Natural killer cell (primary cell): Measurements from ENCODE around the gene CNTROB. TPM values are rescaled to one million over a fixed set of nuclear protein-coding genes. Genes with fewer than 3 reads are reported as not detected.

Experiments used
- ATAC-seq, 3 donors: fragments of 150-1000 bp in 2 of 3; fragments of 200-7000 bp in 1 of 3; cut with Tn5 transposase; 1 replicate in 1 of 3; 2 replicates in 2 of 3; pipeline ENCODE4 v1.10.0; 2021; ENCODE audit warnings: mild to moderate bottlenecking in 2 of 3, moderate library complexity in 2 of 3
- DNase-seq, 2 donors: peaks; one replicate each; pipeline versions ENCODE4 v3.0.0 to v3.0.0-alpha.2; 2013 to 2021; ENCODE audit warnings: mixed read lengths in 1 of 2
- H3K27ac ChIP-seq: one replicate; pipeline ENCODE4 v1.5.1; 2013; ENCODE audit warnings: mild to moderate bottlenecking, low read length
- H3K27me3 ChIP-seq: one replicate; pipeline ENCODE4 v1.6.1; 2013; ENCODE audit warnings: low read length; ENCODE audit not compliant: control insufficient read depth, insufficient read depth
- H3K36me3 ChIP-seq: one replicate; pipeline ENCODE4 v1.6.1; 2013; ENCODE audit warnings: low read length; ENCODE audit not compliant: control insufficient read depth, insufficient read depth
- H3K4me1 ChIP-seq: one replicate; pipeline ENCODE4 v1.6.1; 2013; ENCODE audit warnings: low read length; ENCODE audit not compliant: control insufficient read depth, insufficient read depth
- H3K4me3 ChIP-seq: one replicate; pipeline ENCODE4 v1.5.1; 2013; ENCODE audit warnings: low read length
- H3K9me3 ChIP-seq: one replicate; pipeline ENCODE4 v1.6.1; 2013; ENCODE audit warnings: low read length; ENCODE audit not compliant: control insufficient read depth, insufficient read depth
- H3K27ac Mint-ChIP-seq, 2 donors: one replicate each; pipeline ENCODE4 v1.8.0; 2022; ENCODE audit warnings: mild to moderate bottlenecking in 2 of 2, mixed read lengths in 2 of 2, moderate library complexity in 1 of 2
- H3K27me3 Mint-ChIP-seq, 2 donors: one replicate each; pipeline ENCODE4 v1.8.0; 2022; ENCODE audit warnings: low read depth in 2 of 2, mixed read lengths in 2 of 2
- H3K36me3 Mint-ChIP-seq: one replicate; pipeline ENCODE4 v1.8.0; 2022; ENCODE audit warnings: mixed read lengths
- H3K4me1 Mint-ChIP-seq, 2 donors: one replicate each; pipeline ENCODE4 v1.8.0; 2022; ENCODE audit warnings: mixed read lengths in 2 of 2
- H3K4me3 Mint-ChIP-seq: one replicate; pipeline ENCODE4 v1.8.0; 2022; ENCODE audit warnings: mild to moderate bottlenecking, moderate library complexity, mixed read lengths
- H3K9me3 Mint-ChIP-seq, 2 donors: one replicate each; pipeline ENCODE4 v1.8.0; 2022; ENCODE audit warnings: mixed read lengths in 2 of 2
- WGBS: methylation state at CpG from one replicate; pipeline ENCODE4 v1.1.7; 2013; ENCODE audit warnings: missing lambda C conversion rate; ENCODE audit not compliant: insufficient coverage; 5-methylcytosine and 5-hydroxymethylcytosine counted together
- intact Hi-C: fragments of 100-400 bp; cut with micrococcal nuclease; formaldehyde crosslinking; loops from one replicate; pipeline ENCODE4 v1.14.2; 2022
- total RNA-seq, 4 donors: library from RNA; stranded (reverse); fragments of 120-200 nt in 1 of 4; gene quantifications; one replicate each; pipeline versions ENCODE4 v1.2.3 to v1.2.4, GENCODE V29; 2013 to 2022
- TF ChIP-seq, protein P1 (sequence below): fragments of 200-600 bp; IDR thresholded peaks from one replicate; pipeline ENCODE4 v1.8.0; 2022; ENCODE audit warnings: antibody characterized with exemption

CNTROB gene
- total RNA-seq, 3 donors from 2014 or later (not counting 1 experiment from before 2014, with no cell fraction given) = 36.3 to 49.8 (median 45.2) TPM

GRCh38 chr17:7910711-7911110 lies 21.3 kb upstream of the CNTROB start:
- ATAC-seq (no peak), DNase-seq (no peak)
- Mint-ChIP-seq H3K27me3 (no peaks in the 10 kb centered on the region), H3K4me1 (peaks cover 19 to 20% of the 10 kb centered on the region in 2 donors), H3K9me3 (no peaks in the 10 kb centered on the region), H3K4me3 (no peak overlapping the region), H3K27ac (peak overlapping the region in 1 of 2 donors; percentile 21), H3K36me3 (peaks cover 8% of the 10 kb centered on the region)
- TF ChIP-seq, protein P1, sequence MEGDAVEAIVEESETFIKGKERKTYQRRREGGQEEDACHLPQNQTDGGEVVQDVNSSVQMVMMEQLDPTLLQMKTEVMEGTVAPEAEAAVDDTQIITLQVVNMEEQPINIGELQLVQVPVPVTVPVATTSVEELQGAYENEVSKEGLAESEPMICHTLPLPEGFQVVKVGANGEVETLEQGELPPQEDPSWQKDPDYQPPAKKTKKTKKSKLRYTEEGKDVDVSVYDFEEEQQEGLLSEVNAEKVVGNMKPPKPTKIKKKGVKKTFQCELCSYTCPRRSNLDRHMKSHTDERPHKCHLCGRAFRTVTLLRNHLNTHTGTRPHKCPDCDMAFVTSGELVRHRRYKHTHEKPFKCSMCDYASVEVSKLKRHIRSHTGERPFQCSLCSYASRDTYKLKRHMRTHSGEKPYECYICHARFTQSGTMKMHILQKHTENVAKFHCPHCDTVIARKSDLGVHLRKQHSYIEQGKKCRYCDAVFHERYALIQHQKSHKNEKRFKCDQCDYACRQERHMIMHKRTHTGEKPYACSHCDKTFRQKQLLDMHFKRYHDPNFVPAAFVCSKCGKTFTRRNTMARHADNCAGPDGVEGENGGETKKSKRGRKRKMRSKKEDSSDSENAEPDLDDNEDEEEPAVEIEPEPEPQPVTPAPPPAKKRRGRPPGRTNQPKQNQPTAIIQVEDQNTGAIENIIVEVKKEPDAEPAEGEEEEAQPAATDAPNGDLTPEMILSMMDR = no peak
- 94% methylated on average over 12 of the region's 13 CpGs for WGBS
- Histone ChIP-seq H3K4me3 (no peak overlapping the region), H3K27ac (no peak overlapping the region), H3K36me3 (peaks cover 57% of the 10 kb centered on the region), H3K4me1 (peaks cover 12% of the 10 kb centered on the region), H3K9me3 (no peaks in the 10 kb centered on the region), H3K27me3 (no peaks in the 10 kb centered on the region)
- intact Hi-C loops = loop anchor here (5.0 kb wide), 1 partner anchor 48 kb away; no protein-coding TSS in a partner anchor

- Histone ChIP-seq H3K9me3 (no peaks in the 10 kb centered on the region), H3K36me3 (peaks cover 53% of the 10 kb centered on the region), H3K4me1 (peaks cover 14% of the 10 kb centered on the region), H3K4me3 (no peak overlapping the region), H3K27ac (no peak overlapping the region), H3K27me3 (no peaks in the 10 kb centered on the region)
- Mint-ChIP-seq H3K27ac (peak overlapping the region in 1 of 2 donors; percentile 21), H3K36me3 (peaks cover 8% of the 10 kb centered on the region), H3K9me3 (no peaks in the 10 kb centered on the region), H3K27me3 (no peaks in the 10 kb centered on the region), H3K4me3 (no peak overlapping the region), H3K4me1 (peaks cover 19 to 21% of the 10 kb centered on the region in 2 donors)
- TF ChIP-seq, protein P1 = no peak
- DNase-seq (no peak), ATAC-seq (no peak)
- WGBS = 88% methylated on average over 8 of the region's 9 CpGs
- intact Hi-C loops = loop anchor here (5.0 kb wide), 1 partner anchor 49 kb away; no protein-coding TSS in a partner anchor
Measured at GRCh38 chr17:7911116-7911515, 20.9 kb upstream of the CNTROB start.

DNA sequence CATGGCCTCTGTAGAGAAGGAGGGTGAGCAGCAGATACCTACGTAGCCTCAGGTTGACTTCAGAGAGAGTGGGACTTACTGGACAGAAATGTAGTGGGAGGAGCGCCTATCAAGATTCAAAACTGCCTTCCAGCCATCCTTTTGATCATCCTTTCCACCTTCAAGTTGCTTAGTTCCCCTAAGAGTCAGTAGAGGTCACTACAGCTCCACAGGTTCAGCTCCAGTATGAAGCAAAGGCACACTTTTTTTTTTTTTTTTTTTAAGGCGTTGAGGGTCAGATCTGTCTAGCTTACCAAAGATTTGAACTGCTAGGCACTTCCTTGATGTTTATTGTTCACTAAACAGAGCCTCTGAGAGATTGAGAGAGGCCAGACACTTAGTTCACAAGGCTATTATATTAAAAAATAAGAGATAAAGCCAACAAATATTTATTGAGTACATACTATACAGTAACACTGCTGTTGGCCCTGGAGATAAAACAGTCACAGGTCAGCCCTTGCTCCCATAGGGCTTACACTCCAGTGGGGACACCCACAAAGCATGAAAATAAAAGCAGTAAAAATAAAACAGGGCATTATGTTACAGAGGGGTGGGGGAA lies 19.0 kb upstream of the CNTROB start:
- intact Hi-C loops = loop anchor here (1.0 to 5.0 kb wide), 4 partner anchors 51 to 144 kb away; no protein-coding TSS in a partner anchor
- H3K27ac Mint-ChIP-seq = peak overlapping the region; percentile 57 to 71
- no peaks in the 10 kb centered on the region for H3K9me3 Mint-ChIP-seq

More for the DNA sequence above, 19.0 kb upstream of the CNTROB start:
- Histone ChIP-seq H3K4me1 (peaks cover 23% of the 10 kb centered on the region), H3K9me3 (no peaks in the 10 kb centered on the region), H3K36me3 (peaks cover 34% of the 10 kb centered on the region), H3K27ac (no peak overlapping the region), H3K27me3 (no peaks in the 10 kb centered on the region), H3K4me3 (no peak overlapping the region)
- DNase-seq = peak in 1 of 2 donors; percentile 88
- H3K36me3 Mint-ChIP-seq = peaks cover 6% of the 10 kb centered on the region
- H3K4me3 Mint-ChIP-seq = peak overlapping the region; percentile 66
- peak; percentile 44 to 67 (median 46) for ATAC-seq
- no peaks in the 10 kb centered on the region for H3K27me3 Mint-ChIP-seq
- whole genome bisulfite sequencing = 32% methylated on average over 3 of the region's 3 CpGs
- H3K4me1 Mint-ChIP-seq = peaks cover 26 to 30% of the 10 kb centered on the region in 2 donors
- TF ChIP-seq, protein P1 = peak; percentile 71
